Measurements from ENCODE around the gene UGGT2. TPM values are rescaled to one million over a fixed set of nuclear protein-coding genes. Genes with fewer than 3 reads are reported as not detected.

UGGT2 gene
- total and polyA plus RNA-seq, 10 donors: 2.6 to 38.9 (median 15.1) TPM

DNA sequence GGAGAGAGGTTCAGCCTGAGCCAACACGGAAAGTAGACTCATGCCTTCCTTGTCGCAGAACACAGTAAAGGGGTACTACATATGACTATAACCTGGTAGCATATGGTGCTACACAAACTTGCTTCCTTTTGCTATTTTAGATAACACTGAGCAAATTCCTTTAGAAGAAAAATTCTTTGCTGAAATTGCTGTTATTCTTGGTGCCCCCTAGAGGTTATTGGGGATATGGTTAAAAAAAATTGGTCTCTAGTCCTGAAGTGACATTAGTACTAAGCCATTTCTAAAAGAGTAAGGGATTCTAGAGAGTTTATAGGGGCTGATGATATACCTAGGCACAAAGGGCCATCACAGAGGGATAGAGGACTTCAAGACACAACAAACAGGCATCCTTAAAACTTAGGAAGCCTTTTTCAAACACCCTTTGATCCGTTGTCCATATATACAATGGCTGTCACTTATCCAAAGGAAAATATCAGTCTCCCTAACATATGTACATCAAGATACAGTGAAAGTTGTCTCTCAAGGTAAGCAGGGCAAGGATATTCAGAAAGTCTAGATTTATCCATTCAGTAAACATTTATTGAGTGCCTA is 22.8 kb upstream of the UGGT2 start:
- intact Hi-C loops (cut with DNase I; ENCODE audit: low total_unique reads): no loop called here

DNA sequence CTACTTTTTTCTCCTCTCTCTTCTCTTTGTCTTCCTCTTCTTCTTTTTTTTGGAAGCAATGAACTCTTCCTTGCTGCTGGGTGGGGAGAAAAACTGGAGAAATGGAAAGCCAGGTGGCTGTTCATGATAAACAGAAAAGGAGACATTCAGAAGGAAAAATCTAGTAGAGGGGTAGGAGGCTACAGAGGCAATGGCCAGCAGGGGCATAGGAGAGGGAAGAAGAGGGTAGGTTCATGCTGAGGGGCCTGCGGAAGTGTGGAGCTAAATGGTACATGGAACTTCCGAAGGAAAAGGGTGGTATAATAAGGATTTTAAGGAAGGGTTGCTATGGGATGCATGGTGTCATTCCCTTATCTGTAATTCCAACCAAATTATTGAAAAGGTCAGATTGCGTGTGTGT is 19.2 kb upstream of the UGGT2 start:
- intact Hi-C loops (cut with DNase I; ENCODE audit: low total_unique reads): no loop called here
- H3K9me3 ChIP-seq: no peaks in the 10 kb centered on the region
- DNase-seq: no peak
- TF ChIP-seq, protein P1, sequence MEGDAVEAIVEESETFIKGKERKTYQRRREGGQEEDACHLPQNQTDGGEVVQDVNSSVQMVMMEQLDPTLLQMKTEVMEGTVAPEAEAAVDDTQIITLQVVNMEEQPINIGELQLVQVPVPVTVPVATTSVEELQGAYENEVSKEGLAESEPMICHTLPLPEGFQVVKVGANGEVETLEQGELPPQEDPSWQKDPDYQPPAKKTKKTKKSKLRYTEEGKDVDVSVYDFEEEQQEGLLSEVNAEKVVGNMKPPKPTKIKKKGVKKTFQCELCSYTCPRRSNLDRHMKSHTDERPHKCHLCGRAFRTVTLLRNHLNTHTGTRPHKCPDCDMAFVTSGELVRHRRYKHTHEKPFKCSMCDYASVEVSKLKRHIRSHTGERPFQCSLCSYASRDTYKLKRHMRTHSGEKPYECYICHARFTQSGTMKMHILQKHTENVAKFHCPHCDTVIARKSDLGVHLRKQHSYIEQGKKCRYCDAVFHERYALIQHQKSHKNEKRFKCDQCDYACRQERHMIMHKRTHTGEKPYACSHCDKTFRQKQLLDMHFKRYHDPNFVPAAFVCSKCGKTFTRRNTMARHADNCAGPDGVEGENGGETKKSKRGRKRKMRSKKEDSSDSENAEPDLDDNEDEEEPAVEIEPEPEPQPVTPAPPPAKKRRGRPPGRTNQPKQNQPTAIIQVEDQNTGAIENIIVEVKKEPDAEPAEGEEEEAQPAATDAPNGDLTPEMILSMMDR (IDR thresholded peaks at IDR 0.05 in 8 of 11, conservative IDR thresholded peaks at IDR 0.05 in 3 of 11): no peak
- TF ChIP-seq POLR2AphosphoS5 (IDR thresholded peaks at IDR 0.05) (no peak), POLR2A (IDR thresholded peaks at IDR 0.05) (no peak)
- H3K36me3 ChIP-seq: no peaks in the 10 kb centered on the region
- 78 to 93% (median 88%) methylated on average over 3 of the region's 3 CpGs for WGBS, 5 donors
- H3K27me3 ChIP-seq (replicated peaks in 1 of 7): no peaks in the 10 kb centered on the region
- H3K27ac ChIP-seq: no peak overlapping the region
- no peak overlapping the region for H3K4me3 ChIP-seq
- no peaks in the 10 kb centered on the region for H3K4me1 ChIP-seq

More for the DNA sequence above, 22.8 kb upstream of the UGGT2 start:
- no peak for TF ChIP-seq POLR2AphosphoS5 (IDR thresholded peaks at IDR 0.05)
- TF ChIP-seq, protein P1 (IDR thresholded peaks at IDR 0.05 in 8 of 11, conservative IDR thresholded peaks at IDR 0.05 in 3 of 11): peak in 6 of 11 experiments; percentile 13 to 26 (median 22)
- Histone ChIP-seq H3K27ac (no peak overlapping the region), H3K9me3 (no peaks in the 10 kb centered on the region), H3K36me3 (no peaks in the 10 kb centered on the region), H3K4me3 (no peak overlapping the region), H3K4me1 (no peaks in the 10 kb centered on the region), H3K27me3 (replicated peaks in 1 of 7) (peaks cover 0 to 2% (median 0%) of the 10 kb centered on the region in 7 donors)
- 63 to 74% (median 73%) methylated on average over 3 of the region's 3 CpGs for WGBS, 5 donors
- DNase-seq: no peak

DNA sequence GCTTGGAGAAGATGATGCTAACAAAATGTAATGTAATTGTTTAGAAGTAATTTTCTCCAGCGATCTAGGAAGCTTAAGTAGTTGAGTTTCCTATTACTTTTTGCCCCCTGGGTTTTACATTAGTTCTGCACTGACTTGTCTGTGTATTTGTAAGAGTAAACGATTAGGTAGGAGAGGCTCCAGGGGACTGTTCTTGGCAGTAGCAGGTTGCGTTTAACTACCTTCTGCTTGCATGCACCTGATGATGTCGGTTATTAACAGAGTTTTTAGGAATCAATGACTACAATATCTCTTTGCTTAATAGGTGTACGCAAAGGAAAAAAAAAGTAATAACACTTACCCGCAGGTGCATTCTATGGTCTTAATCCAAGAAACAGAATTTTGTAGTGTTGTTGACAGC is 18.3 kb upstream of the UGGT2 start:
- H3K27ac ChIP-seq: no peak overlapping the region
- no peaks in the 10 kb centered on the region for H3K27me3 ChIP-seq (replicated peaks in 1 of 7)
- H3K36me3 ChIP-seq: no peaks in the 10 kb centered on the region
- no peaks in the 10 kb centered on the region for H3K4me1 ChIP-seq
- TF ChIP-seq, protein P1 (IDR thresholded peaks at IDR 0.05 in 8 of 11, conservative IDR thresholded peaks at IDR 0.05 in 3 of 11): no peak
- no peak for TF ChIP-seq POLR2A (IDR thresholded peaks at IDR 0.05)
- TF ChIP-seq POLR2AphosphoS5 (IDR thresholded peaks at IDR 0.05): no peak
- no peak for DNase-seq
- no peak overlapping the region for H3K4me3 ChIP-seq
- intact Hi-C loops (cut with DNase I; ENCODE audit: low total_unique reads): no loop called here
- H3K9me3 ChIP-seq: no peaks in the 10 kb centered on the region
- 85 to 88% (median 87%) methylated on average over 6 of the region's 6 CpGs for WGBS, 5 donors

DNA sequence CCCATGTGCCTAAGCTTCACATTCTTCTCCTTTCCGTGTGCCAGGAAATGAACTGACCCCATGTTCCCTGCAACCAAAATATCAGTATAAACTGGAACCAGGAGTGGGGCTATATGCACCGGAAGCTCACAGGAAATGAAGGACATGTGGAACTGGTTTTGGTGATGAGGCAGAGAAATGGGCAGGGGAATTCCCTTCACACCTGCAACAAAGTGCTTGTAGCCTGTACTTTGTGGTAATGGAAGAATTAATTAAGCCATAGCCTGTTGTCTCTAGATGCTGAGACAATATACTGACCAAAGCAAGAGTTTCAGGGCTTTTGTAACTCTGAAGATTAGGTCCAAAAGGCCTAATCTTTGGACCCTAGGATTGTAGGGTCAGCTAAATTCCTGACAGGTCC is 15.5 kb upstream of the UGGT2 start:
- DNase-seq: no peak
- Histone ChIP-seq H3K27me3 (replicated peaks in 1 of 7) (no peaks in the 10 kb centered on the region), H3K4me3 (no peak overlapping the region), H3K4me1 (no peaks in the 10 kb centered on the region), H3K36me3 (no peaks in the 10 kb centered on the region), H3K27ac (no peak overlapping the region), H3K9me3 (no peaks in the 10 kb centered on the region)
- 44 to 60% (median 52%) methylated on average over 2 of the region's 2 CpGs for WGBS, 5 donors
- intact Hi-C loops (cut with DNase I; ENCODE audit: low total_unique reads): no loop called here
- TF ChIP-seq POLR2A (IDR thresholded peaks at IDR 0.05): no peak
- no peak for TF ChIP-seq POLR2AphosphoS5 (IDR thresholded peaks at IDR 0.05)
- TF ChIP-seq, protein P1 (IDR thresholded peaks at IDR 0.05 in 8 of 11, conservative IDR thresholded peaks at IDR 0.05 in 3 of 11): no peak
